Activated CD4-positive, alpha-beta T cell treated with anti-CD3 and anti-CD28 coated beads for 1 hour (primary cell): ENCODE data around the gene SLC19A1.

ENCODE experiments used
- DNase-seq: peaks from one replicate; pipeline ENCODE4 v3.0.0-alpha.2; 2020

The SLC19A1 gene

DNA sequence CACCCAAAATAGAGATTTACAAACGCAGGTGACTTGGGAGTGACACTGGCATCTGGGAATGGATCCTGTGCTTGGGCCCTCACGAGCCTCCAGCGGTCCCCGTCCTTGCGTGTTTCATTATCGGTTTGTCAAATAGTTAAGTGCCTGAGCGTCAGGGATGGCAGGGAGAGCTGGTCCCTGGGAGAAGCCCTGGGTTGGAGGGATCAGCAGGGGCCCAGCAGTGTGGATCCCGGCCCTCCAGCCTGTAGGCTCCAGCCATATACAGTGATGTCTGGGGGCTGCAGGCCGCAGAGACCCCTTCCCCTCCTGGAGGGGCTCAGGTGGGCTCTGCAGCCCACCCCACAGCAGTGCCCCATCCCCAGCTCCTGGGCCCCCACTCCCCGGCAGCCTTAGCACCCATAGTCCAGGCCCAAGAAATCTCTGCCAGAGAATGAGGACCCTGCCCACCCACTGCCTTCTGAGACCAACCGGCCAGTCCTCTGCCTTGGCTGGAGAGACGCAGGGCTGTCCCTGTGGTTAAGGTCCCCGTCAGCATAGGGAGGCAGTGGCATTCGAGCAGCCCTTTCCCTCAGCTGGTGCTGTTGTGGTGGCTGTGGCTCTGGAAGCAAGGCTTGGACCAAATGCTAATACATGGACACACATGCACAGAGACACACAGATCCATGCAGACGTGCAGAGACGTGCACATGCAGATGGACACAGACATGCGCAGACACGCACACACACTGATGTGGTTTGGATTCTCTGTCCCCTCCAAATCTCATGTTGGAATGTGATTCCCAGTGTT is 2.4 kb upstream of the SLC19A1 start:
- peak; percentile 2 for DNase-seq

DNA sequence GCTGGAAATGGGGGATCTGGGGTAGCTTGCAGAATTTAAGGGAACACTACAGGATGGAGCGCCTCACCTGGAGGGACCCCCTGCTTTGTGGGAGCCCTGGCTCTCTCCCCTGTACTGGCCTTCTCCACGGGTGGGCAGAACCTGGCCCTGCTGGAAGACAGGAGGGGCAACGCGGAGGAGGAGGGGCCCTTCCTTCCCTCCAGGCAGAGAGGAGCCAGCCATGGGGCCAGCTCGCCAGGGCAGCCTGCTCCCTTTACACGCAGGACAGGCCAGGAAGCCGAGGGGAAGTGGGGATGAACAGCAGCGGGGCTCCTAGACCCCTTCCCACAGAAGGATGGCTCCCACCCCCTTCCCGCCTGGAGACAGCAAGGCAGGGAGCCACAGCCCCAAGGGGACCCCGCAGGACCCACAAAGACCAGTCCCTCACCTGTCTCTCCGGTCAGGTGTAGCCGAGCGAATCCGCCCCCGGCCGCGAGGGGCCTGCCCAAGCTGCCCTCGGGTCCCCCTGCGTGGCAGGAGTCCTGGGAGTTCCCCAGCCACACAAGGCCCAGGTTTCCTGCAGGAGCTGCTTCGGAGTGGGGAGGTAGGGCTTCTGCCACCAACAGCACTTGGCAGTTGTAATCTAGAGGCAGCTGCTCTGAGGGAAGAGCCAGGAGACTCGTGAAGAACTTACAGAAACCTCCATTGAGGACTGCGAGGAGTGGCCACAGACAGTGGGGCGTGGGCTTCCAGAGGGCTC is 1.6 kb upstream of the SLC19A1 start:
- DNase-seq, result peak; percentile 7

DNA sequence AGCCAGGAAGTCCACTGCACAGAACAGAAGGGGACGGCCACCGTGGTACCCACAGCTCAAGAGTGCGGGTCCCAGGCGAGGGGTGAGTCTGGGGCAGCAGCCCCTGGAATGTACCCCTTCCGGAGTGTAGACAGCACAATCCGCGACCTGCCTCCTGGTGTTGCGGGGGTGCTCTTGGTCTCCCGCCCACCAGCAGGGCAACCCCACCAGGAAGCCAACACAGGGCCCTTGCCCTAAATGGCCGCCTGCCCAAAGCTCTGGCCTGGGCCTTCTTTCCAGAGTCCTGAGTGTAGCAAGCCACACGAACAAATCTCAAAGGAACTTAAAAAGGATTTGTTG is 1.1 kb upstream of the SLC19A1 start:
- DNase-seq, result no peak

DNA sequence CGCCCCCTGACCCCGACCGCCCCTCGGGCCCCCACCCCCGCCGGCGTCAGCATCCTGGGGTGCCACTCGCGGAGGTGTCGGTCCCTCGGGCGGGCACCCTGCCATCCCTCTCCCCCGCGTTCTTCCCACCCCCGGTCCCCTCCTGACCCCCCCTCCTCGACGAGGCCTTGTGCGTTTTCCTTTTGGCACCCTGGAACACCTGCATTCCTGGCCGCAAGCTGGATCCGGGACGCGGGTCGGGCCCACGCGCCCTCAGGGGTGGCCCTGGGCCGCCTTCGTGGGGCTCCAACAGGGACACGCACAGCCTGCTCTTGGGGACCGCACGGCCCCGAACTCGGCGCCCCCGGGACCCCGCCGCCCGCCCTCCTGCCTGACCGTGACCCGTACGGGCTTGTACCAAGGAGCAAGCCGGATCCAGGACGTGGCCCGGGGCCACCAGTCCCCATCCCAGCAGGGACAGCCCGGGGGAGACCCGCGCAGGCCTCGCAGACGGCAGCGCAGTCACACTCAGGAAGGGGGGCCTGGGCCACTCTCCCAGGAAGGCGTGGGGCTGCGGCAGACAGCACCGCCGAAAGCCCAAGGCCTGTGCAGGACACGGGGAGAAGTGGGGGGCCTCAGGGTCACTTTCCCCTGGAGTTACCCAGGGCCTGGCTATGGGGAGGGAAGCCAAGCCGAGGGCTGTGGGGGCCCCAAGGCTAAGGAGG is 579 bp upstream of the SLC19A1 start:
- DNase-seq, result peak; percentile 8

GRCh38 chr21:45541221-45542039 is 810 bp downstream of the SLC19A1 start:
- DNase-seq, result peak; percentile 55

DNA sequence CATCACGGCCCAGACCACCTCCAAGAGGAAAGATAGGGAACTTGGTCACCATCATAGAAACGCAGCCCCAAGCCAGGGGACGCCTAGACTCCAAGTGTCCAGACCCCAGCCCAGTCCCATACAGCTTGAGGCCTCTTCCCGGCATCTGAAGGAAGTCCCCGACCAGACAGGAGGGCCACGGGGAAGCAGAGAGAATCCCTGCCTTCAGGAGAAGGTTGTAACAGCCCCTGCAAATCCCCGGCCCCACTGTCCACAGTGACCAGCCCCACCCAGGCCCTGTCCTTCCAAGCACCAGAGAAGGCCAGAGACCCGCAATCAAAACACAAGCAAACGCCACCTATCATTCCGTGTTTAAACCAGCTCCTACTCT is 1.7 kb downstream of the SLC19A1 start:
- DNase-seq, result no peak

DNA sequence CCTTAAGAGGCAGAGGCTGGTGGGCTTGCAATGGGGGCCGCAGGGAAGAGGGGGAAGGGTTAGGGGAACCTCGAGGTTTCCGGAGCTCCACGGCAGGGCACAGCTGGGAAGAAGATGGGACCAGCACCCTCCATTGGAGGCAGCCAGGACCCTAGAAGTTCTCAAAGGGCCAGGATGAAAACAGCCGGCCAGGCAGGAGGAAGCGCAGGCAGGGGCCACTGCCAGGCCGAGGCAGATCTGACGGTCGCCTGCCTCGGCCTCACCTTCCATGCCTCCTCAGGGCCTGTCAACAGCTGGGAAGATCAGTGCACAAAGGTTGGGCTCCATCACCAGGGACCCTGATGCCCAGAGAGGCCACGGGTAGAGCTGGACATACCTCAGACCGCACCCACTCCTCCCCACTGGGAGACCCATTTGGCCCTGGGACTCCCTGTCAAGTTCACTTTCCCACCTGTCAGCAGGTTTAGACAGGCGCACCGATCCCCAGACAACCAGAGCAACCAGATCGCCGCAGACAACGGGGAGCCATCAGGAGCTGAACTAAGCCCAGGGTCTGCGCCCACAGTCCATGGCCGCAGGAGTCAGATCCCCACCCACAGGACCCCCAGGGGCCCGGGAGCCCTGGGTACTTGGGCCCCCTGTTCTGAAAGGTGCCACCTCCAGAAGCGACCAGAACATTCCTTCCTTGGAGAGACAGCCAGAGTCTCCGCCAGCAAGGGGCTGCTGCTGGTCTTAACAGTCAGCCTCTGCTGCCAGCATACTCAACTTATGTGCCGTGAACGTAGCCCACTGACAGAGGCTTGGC is 2.2 kb downstream of the SLC19A1 start:
- DNase-seq, result no peak

DNA sequence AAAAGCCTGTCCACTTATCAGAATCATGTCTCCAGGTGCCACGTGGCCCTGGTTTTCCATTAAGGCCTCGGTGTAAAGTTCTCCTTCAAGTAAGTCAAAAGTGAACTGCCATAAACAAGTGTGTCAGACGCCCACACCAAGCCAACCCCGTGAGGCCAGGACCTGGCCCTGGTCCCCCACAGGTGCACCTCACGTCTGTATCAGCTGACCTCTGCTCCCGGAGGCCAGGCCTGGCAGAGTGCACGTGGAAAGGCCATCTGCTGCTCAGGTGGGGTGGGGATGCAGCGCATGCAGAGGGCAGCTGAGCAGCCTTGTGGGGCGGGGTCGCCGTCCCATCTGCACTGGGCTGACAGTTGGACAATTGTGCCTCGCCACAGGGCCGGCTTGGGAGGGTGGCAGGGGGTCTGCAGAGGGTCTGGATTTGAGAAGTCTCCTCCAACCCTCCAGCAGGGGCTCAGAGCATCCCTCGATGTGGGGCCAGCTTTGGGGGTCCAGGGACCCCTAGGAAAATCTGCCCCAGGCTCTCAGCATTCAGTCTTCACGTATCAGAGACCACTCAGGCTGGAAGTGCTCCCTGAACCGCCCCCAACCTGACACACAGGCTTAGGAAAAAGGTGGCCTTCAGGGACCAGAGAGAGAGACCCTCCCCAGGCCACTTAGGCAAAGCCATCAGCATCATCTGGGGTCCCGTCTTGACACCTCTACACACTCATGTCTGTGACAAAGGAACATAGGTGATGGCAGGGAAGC is 3.0 kb downstream of the SLC19A1 start:
- no peak for DNase-seq

DNA sequence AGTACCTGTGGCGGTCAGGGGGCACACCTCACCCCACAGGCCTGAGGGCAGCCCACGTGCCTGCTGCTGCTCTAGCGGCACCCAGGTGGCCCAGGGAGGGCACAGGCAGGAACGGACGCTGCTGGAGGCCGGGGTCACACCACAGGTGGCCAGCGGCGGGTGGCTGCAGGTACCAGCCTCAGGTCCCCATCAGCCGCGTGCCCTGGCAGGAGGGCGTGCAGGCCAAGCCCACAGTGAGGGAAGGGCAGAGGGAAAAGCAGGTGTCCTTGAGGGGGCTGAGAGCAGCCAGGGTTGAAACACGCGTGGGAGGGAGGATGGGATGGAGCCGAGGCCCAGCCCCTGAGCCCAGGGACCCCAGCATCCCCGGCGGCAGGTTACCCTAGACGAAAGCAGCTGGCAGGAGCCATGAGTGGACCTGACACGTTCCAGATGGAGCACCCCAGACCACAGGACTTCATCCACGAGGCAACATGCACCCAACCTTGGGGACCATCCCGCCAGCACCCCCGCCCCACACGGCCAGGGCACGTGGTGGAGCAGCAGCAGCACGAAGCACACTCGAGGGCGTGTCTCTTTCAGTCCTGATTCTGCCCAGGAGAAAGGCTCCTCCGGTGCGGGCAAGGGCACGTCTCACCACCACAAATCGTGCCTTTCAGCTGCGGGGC is 3.7 kb downstream of the SLC19A1 start:
- DNase-seq, result no peak

DNA sequence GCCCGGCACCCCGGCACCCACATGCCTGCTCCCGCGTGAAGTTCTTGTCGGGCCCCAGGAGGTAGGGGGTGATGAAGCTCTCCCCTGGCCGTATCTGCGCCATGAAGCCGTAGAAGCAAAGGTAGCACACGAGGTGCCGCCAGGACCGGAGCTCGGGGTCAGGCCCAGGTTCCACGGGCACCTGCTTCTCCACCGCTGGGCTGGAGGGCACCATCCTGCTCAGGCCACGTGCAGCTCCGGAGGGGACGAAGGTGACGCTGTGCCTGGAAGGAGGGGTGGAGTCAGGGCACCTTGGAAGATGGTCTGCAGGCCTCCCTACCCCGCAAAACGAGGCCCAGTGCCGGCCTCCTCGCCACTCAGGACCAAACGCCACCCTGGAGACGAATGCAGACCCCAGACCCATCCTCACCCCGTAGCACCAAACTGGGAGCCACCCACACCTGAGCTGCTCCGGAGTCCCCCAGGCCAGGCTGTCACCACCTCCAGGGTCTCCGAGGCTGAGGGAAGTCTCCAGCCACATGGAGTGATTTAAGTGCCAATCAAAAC is 4.4 kb downstream of the SLC19A1 start:
- no peak for DNase-seq

GRCh38 chr21:45537111-45537745 is 5.0 kb downstream of the SLC19A1 start:
- DNase-seq, result no peak

DNA sequence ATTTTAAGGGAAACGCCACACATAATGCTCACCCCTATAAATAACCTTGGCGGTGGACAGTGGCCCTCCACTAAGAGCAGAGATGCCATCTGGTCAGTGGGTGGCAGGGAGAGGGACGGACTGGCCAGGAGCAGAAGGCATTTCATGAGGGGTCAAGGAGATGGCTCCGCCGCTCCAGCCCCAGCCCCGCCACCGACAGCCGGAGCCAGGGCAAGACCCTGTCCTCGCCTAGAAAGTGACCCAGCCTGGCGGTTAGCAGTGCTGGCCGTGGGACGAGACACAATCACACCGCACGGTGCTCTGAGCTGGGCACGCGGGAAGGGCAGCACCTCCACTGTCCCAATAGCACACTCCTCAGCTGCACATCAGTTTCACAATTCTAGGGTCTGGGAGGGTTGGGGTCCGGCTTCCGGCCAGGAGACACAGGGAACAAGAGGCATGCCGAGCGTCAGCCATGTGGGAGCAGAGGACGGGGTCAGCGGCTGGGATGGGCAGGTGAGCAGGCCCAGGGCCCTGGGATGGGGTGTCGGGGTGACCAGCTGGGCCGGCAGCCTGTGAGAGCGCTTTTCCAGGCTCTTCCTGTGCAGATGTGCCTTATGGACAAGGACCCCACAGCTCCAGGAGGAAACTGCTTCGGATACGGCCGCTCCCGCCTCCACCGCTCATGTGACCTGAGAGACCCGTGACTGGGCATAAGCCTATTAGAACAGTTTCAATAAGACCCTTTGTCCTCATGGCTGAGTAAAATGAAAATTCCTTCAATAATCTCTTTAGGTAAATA is 5.7 kb downstream of the SLC19A1 start:
- no peak for DNase-seq

DNA sequence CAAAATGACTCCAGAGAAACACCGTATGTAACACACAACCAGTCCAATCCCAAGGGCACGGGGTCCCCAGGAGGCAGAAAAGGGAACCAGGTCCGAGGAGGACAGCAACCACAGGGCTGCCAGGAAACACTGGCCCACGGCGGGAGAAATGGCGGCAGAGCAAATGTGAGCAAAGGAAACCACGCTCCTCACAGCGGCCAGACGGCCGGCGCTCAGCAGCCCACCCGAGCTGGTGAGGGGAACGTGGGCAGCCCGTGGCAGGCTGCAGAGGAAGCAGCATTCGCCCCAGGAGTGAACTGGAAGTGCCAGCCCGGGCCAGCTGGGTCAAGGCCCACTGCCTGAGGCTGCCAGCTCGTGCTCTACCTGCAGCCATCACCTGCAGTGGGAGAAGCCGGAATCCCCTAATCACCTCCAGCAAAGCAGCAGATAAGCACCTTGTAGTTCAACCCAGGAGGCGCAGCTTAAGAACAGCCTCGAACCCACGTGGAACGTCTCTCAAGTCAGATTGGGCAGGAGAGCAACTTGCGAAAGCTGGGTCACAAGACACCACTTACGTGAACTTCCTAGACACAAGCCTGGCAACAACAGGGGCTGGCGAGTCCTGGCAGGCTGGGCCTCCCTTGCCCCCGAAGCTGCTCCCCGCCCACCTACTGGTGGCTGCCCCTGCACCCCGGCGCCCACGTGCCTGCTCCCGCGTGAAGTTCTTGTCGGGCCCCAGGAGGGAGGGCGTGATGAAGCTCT is 6.7 kb downstream of the SLC19A1 start:
- DNase-seq, result no peak

DNA sequence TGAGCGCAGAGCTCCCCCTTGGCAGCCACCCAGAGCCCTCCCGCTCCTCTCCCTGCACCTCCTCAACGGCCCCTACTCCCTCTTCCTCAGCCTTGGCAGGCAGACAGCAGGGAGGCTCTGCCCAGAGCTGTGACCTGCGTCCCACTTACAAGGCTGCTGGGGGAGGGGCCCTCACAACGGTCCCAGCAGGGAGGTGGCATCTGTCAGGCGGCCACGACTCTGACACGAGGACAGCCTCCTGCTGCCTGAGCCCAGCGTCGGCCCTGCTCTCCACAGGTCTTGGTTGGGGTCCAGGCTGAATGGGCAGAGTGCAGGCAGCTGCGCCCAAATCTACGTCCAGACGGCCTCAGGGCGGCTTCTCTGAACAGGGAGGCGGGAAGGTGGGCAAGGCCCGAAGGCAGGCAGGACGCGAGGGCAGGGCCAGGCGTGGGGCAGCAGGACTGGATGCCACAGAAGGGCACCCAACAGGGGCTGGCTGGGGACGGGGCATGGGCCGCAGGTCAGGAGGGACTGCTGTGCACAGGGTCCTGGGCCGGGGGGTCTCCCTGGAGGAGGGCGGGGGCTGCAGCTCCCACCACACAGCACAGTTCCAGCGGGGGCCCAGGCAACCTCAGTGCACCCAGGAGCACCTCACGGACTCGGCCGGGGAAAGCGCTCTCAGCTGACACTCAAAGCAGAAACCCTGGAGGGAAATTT is 7.5 kb downstream of the SLC19A1 start:
- no peak for DNase-seq

DNA sequence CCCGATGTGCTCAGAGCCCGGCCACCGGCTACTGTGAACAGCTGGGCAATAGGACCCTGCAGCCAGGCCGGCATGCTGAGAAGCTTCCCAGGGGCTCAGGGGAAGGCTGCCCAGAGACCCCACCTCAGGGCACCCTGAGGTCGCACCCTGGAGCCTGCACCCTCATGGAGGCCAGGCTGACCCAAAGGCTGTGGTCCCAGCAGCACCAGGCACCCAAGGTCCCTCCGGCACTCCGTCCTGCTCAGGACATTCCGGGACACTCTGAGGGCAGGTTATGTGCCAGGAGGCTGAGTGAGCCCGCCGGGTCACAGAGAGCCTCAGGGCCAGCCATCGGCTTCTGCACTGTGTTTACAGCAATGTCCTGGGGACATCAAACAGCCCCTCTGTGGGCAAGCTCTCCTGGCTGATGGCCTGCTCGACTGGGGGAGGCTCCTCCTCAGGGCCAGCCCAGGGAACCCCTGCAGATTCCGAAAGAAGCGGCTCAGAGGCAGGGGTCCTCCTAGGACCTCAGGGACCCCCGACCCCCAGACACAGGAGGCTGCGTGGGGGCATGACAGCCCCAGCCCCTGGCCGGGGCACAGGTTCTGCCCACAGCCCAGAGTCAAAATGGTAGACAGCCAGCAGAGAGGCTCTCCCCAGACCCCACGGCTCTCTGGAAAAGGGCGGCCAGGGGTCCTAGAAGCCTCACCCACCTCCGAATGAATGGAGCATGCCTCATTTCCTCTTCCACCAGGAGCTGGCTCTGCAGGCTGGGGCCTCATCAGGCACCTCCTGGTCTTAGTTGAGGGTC is 8.2 kb downstream of the SLC19A1 start:
- DNase-seq, result no peak

DNA sequence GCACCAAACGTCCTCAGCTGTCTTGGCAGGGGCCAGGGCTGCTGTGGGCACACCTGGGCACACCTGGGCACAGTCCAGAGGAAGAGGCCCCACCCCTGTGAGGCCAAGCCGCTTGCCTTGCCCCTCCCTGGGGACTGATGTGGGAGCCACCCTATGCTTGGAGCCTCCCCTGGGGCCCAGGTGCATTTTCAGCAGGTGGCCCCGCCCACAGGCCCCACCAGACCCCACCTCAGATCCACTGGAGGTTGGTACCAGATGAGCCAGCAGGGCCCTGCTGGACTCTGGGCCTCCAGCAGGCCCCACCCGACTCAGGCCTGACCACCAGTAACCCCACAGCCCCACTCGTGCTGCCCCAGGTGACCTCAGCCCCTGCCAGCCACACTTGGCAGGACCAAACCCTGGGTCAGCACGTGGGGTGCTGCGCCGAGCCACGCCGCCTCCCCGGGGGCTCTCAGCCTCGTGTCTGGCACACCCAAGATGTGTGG is 8.8 kb downstream of the SLC19A1 start:
- no peak for DNase-seq

- no peak for DNase-seq
These were observed 9.3 kb downstream of the SLC19A1 start for GRCh38 chr21:45532826-45533360.
